Kidney capillary endothelial cell (primary cell): ENCODE results near the gene TMC2.

Experiments
- DNase-seq: peaks from one replicate; pipeline ENCODE4 v3.0.0-alpha.2; 2018; ENCODE audit warnings: low spot score

Gene TMC2

DNA sequence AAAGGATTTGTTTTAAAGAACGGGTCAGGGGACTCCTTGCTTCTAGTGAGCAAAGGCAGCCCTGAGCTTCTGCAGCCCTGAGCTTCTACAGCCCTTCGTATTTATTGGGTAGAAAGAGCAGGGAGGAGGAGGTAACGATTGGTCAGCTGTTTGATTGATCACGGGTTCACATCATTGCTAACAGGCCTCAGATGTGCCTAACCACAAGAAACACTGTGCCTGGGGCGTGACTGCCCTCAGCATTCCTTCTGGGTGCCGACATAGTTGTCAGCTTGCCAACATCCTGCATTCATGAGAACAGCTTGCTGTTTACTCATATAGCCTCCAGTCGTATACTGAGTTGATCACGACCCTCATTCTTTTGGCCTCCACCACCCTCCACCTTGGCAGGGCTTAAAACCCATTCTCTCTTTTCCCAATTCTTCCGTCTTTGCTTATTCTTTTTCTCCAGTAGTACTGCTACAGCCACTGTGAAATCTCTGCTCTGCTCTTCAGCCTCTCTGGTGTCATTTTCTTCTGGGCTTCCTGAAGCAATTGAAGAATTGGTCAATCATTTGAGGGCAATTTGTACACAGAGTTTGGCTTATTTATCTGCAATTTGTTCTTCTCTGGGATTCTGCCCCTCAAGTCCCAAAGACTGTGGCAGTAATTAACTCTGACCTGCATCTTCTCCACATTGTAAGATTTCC lies 90.6 kb downstream of the TMC2 start:
- no peak for DNase-seq

GRCh38 chr20:2631228-2631627 lies 94.9 kb downstream of the TMC2 start:
- DNase-seq, result no peak

GRCh38 chr20:2633381-2633780 lies 97.0 kb downstream of the TMC2 start:
- no peak for DNase-seq

GRCh38 chr20:2637246-2637645 lies 100.9 kb downstream of the TMC2 start:
- no peak for DNase-seq

- DNase-seq, result no peak
These were observed 103.9 kb downstream of the TMC2 start for GRCh38 chr20:2640260-2640659.

GRCh38 chr20:2640899-2641298 lies 104.5 kb downstream of the TMC2 start:
- no peak for DNase-seq

DNA sequence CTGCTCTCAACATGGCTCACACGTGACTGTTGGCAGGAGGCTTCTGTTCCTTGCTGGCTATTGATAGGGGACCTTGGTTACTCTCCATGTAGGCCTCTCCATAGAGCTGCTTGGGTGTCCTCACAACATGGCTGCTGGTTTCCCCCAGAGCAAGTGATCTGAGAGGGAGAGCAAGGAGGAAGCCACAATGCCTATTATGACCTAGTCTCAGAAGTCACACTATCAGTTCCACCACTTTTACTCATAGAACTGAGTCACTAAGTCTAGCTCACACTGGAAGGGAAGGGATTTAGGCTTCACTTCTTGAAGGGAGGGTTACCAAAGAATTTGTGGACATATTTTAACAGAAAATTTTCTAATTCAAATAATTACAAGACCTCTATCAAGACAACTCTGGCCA lies 107.3 kb downstream of the TMC2 start:
- no peak for DNase-seq

- peak; percentile 82 for DNase-seq
These were observed 115.7 kb downstream of the TMC2 start, which contains the start of gene NOP56 for GRCh38 chr20:2651772-2652723. Gene NOP56 (plus strand): TSS chr20:2652632. CDS start chr20:2652661, 29 bp downstream.

GRCh38 chr20:2652724-2653555 lies 116.6 kb downstream of the TMC2 start:
- DNase-seq, result peak; percentile 26

GRCh38 chr20:2653556-2654383 lies 117.4 kb downstream of the TMC2 start:
- no peak for DNase-seq

DNA sequence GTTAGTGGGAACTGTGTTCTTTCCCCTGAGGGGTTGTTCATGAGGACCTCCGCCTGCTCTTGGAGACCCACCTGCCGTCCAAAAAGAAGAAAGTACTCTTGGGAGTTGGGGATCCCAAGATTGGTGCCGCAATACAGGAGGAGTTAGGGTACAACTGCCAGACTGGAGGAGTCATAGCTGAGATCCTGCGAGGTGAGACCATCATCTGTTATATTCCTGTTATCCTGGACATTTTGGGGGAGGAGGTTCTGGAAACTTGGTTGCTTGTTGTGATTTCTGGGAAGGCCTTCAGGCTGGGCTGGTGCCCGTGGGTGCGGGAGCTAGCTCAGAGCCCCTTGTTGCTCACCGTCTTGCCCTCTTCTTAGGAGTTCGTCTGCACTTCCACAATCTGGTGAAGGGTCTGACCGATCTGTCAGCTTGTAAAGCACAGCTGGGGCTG lies 118.0 kb downstream of the TMC2 start:
- no peak for DNase-seq

DNA sequence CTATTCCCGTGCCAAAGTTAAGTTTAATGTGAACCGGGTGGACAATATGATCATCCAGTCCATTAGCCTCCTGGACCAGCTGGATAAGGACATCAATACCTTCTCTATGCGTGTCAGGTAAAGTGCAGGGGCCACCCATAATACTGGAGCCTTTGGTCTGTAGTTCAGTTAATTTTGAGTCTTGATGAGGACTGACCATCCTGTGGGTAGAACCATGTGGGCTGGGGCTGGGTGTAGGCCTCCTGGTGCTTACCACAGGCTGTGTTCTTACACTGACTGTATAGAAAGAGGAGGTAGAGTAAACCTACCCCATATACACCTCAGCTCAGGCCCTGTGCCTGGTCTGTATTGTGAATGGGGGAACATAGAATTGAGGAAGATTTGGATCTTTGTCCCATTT lies 118.5 kb downstream of the TMC2 start:
- DNase-seq, result no peak

GRCh38 chr20:2655331-2656116 lies 119.2 kb downstream of the TMC2 start:
- DNase-seq, result no peak

DNA sequence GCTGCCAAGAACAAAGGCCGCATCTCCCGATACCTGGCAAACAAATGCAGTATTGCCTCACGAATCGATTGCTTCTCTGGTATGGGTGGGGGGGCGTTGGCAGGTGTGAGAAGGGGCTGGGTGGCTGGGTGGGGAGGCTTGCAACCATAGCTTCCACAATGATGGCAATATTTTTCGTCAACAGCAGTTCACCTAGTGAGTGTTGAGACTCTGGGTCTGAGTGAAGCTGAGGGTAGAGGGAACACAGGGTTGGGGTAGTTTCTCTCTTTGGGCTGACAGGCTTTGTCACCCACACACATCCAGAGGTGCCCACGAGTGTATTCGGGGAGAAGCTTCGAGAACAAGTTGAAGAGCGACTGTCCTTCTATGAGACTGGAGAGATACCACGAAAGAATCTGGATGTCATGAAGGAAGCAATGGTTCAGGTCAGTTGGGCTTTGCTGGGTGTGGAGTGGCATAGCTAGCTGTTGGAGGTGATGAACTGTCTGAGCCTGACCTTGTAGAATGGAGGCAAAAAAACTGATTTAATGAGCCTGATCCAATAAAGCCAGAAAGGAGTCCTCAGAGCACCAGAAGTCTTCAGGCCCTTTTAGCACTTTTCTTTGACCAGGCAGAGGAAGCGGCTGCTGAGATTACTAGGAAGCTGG lies 120.2 kb downstream of the TMC2 start:
- no peak for DNase-seq

DNA sequence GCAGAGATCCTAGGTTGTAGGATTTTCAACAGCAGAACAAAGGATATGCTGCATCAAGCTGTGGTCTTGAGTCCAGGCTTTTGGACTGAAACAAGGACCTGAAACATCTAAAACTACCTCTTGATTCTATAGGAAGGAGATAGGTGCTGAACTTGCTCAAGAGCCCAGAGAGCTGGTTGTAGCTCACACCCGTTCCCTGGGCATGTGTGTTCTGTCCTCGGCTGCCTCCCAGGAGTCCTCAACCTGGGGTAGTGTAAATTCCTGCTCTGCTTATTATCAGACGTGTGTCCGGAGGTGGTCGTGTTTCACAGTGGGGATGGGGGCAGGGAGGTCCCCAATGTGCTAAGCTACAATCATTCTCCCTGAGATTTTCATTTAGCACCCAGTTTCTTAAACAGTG lies 120.9 kb downstream of the TMC2 start:
- DNase-seq, result no peak

GRCh38 chr20:2657674-2658073 lies 121.3 kb downstream of the TMC2 start:
- DNase-seq, result no peak

DNA sequence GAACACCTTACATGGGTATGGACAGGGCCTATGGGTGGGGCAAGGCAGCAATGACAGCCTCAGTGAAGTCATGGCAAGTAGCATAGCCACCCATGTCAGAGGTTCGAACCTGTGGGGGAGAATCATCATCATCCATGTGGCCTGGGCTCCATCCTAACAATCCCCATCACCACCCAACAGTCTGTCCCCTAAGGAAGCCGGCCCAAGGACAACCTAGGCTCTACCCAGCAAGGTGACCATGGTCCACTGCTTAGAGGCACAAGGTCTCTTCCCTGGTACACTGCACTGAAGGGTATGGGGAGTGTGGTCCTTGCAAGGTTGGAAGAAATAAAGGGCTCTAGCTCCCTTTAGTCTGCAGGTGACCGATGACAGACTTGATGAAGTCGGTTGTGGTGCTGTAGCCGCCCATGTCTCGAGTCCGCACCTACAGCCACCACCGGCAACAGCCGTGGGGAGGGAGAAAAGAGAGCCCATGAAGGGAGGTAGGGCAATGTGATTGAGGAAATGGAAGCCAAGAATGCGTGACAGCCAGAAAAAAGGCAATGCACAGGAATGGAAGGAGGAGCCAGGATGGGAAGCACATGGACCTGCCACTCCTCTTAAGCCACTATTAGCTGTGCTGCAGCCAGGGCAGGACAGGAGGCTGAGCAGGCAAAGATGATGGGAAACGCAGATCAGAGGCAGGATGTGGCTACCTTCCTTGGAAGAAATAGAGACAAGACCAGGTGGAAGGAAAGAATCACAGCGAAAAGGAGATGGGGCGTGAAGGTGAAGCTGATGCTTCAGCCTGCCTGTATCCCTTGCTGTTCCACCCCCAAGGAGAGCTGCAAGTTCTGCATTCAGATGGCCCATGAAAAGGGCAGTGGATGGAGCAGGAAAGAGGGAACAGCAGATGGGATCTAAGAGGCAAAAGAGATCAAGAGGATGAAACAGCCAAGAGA lies 122.3 kb downstream of the TMC2 start:
- DNase-seq, result no peak

- DNase-seq, result no peak
These were observed 123.2 kb downstream of the TMC2 start for GRCh38 chr20:2659547-2659946.

DNA sequence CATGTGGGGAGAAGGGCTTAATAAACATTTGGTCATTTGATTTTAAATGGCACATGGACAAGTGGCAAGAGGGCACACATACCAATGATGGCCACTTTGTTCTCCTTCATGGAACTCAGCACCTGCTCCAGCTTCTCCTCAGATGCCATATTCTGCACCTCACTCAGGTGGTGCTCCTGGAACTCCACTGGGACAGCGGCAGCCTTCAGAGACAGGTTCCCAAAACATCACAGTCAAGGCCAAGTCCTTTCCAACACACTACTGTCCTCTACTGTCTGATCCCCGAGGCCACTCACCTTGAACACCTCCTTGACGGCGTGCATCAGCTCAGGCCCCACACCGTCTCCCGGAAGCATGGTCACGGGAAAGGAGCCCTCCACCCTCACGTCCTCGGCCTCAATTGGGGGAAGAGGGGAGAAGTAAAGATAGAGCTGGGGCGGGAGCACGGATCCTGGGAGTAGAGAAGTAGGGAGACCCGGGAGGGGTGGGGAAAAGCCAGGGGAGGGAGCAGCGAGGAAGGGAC lies 127.1 kb downstream of the TMC2 start:
- no peak for DNase-seq
